D341Med (cell line): ENCODE measurements around the gene CACNA1C.
"Not testable (repeated sequence)": the region's sequence is repeated elsewhere in the genome, so short reads cannot be mapped to it uniquely, and the experiment has no call there.

Source experiments
- DNase-seq: peaks from one replicate; pipeline ENCODE4 v3.0.0; 2012; ENCODE audit warnings: low spot score

Gene CACNA1C

DNA sequence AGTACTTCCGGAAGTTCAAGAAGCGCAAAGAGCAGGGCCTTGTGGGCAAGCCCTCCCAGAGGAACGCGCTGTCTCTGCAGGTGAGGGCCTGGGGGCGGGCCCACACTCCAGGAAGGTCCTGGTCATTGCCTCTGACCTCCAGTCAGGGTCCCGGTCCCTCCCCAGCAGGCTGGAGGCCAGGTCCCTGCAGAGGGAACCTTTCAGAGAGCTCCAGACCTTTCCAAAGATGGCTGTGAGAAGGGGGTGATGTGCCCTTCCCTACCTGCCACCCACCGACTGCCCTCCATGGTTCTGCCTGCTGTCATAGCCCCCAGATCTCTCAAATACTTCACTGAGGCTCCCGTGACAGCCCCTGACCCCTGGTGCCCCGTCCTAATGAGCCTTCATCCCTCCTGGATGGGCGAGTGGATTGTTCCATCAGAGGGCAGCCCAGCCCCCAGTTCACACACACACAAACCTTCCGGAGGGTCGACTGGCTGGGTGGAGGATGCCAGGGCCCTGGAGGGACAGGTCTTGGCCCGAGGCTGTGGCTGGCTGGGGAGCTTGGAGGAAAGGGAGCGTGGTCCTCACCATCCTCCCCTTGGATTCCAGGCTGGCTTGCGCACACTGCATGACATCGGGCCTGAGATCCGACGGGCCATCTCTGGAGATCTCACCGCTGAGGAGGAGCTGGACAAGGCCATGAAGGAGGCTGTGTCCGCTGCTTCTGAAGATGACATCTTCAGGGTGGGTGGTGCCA, 624.5 kb downstream of the CACNA1C start:
- no peak for DNase-seq

DNA sequence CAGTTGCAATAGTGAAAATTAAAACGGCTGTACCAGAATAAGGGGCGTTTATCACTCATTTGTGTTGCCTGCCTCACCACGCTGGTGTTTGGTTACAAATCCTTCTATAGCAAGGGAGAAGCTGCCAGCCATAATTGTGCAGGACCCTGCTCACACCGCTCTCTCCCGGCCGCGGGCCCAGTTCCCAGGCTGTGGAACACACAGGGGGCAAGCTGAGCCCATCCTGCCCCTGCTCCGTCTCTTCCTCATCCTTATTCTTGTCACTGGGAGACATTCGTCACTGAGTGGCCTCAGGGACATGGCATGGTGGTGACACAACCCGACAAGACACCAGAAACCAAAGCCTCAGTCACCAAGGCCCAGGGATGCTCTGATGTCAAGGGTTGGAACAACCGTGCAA, 625.6 kb downstream of the CACNA1C start:
- DNase-seq: no peak

DNA sequence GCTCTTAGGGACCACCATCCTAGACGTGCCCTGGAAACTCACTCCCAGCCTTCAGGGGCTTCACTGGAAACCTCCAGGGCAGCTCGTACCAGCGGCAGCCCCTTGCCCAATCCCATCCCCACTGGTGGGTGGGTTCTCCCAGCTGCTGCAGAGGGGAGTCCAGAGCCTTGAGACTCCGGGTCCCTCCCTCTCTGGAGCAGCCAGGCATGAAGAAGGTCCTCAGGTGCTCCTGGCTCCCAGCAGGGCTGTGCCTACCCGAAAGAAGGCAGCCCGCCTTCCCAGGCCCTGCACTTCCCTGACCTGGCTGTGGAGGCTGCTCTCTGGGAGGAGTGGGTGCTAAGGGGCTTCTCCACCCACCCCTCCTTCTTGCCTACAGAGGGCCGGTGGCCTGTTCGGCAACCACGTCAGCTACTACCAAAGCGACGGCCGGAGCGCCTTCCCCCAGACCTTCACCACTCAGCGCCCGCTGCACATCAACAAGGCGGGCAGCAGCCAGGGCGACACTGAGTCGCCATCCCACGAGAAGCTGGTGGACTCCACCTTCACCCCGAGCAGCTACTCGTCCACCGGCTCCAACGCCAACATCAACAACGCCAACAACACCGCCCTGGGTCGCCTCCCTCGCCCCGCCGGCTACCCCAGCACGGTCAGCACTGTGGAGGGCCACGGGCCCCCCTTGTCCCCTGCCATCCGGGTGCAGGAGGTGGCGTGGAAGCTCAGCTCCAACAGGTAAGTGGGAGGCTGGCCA, 626.5 kb downstream of the CACNA1C start:
- DNase-seq: no peak

DNA sequence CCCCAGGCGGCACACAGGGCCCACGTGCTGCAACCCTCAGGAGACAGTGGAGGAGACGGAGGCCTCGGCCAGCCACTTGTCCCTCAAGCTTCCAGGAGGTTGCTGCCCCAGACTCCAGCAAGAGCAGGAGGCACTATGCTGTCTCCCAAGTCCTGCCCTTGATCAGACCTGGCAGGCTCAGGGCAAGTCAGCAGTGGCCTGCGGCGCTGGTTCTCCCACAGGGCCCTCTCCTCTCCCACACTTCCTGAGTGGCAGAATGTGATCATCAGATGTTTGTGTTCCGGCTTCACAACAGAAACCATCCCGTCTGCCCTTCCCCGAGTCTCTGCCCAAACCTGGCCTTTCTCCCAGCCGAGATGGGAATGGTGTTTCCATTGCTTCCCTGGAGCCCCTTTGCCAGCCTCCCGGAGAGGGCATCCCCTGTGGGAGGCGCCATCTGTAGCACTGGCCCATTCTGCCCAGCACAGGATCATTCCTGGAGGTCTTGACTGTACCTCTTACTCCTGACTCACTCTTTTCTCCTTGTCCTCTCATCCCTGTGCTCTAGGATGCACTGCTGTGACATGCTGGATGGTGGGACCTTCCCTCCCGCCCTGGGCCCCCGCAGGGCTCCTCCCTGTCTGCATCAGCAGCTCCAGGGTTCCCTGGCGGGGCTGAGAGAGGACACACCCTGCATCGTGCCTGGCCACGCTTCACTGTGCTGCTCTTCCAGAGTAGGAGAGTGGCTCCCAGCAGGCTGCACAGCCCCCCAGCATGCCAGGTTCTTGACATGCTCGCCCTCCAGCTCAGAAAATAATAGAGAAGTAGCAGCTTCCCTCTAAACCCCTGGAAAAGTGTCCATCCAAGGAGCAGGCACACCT, 627.3 kb downstream of the CACNA1C start:
- no peak for DNase-seq

DNA sequence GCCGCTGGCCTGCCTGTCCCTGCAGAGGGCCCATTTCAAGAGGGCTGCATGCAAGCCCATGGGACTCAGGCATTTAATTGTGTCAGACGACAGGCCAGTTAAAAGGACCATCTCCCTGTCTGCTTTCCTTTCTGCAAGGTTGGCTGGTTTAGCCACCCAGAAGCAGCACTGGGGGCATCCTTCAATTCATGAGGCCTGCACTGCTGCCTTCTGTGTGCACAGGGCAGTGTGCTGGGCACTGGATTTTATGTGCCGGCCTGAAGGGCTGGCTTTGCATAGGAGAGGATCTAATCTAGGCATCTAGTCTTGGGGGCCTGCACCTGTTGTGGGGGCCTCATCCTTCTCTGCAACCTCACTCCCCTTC, 627.9 kb downstream of the CACNA1C start:
- no peak for DNase-seq

DNA sequence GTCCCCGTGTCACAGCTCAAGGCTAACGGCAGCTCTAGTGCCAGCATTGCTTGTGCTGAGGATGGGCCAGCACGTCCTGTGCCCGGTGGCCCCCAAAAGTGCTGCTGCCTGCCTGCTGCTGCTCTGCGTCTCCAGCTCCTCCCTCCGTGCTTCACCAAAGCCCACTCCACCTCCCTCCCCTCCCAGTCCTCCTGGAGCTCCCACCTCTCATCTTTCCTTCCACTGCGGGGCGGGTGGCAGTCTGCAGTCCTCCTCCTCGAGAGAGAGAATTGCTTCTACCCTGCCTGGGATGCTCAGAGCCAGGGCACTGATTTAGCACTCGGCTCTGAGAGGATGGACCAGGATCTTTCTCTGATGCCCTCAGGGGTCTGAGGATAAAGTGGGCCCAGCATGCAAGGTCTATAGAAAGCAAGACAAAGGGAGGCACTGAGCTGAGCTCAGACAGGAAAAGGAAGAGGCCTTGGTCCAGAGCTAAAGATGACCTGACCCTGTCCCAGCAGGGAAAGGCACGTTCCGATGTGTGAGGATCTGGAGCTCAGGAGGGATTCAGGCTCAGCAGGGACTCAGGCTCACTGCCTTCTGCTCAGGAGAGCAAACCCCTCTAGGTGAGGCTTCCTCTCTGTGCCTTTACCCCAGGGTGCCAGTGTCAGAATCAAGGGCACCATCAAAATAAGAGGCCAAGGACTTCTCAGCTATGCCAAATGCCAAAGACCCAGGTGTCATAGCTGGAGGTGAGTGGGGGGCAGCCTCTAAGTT, 628.8 kb downstream of the CACNA1C start:
- DNase-seq: no peak

DNA sequence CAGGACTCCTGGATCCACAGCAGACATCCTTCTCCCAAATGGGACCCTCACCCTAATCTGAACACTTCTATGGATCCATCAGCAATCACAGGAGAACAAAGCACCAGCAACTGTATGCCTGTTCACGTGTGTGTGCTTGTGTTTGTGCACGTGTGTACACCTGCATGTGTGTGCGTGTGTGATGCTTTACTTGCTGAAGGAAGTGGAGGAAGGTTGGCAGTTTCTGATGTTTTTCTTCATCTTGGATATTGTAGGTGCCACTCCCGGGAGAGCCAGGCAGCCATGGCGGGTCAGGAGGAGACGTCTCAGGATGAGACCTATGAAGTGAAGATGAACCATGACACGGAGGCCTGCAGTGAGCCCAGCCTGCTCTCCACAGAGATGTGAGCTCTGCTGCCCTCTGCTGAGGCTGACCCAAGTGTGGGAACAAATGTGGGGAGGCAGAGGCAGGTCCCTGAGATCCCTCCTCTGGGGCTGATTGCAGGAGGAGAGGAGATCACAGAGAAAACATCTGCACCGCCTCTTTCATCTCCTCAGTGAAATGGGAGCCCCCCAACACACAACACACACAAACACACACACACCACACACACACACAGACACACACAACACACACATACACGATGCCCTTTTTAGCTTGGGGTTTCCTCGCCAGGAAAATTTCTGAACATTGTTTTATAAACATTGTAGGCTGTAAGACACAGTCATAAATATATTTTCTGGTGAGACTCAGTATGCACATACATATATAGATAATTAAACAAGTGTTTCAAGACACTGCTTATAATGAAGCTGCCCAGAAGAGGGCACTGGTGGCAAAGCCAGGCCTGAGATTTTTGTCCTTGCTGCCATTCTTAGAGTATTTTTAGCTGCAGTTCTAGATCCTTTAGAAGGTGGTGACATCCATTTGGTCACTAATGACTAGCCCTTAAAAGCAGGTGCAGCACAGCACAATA, 629.8 kb downstream of the CACNA1C start:
- no peak for DNase-seq

DNA sequence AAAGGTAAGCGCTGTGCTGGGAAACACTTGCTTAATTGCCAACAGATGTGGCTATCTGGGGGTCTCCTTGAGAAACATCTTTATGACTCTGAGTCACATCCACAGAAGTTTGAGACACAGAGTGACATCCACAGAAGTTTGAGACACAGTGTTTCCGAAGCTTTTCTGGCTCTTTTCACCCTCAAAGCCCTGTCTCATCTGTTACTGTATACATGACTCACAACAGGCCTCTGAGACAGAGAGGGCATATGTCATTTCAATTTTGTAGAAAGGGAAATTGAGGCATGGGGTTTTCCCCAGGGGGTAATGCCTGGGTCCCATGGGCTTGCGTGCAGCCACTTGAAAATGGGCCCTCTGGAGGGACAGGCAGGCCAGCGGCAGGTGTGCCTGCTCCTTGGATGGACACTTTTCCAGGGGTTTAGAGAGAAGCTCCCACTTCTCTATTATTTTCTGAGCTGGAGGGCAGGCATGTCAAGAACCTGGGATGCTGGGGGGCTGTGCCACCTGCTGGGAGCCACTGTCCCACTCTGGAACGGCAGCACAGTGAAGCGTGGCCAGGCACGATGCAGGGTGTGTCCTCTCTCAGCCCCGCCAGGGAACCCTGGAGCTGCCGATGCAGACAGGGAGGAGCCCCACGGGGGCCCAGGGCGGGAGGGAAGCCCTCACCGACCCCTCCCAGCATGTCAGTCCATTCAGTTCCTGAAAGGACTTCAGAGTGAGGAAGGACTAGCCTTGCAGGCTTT, 630.7 kb downstream of the CACNA1C start:
- no peak for DNase-seq

DNA sequence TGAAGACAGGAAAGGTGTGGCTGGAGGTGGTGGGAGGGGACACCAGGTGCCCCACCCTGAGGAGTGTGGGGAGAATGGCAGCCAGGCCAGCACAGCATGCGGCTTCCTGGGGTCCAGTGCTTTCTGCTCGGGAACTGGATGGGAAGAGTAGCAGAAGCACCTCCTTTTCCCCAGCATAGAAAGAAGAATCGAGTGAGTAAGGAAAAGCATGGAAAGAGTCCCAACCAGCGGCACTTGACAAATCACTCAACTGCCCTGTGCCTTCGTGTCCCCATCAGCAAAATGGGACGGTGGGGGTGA, 631.2 kb downstream of the CACNA1C start:
- not testable (repeated sequence) for DNase-seq

DNA sequence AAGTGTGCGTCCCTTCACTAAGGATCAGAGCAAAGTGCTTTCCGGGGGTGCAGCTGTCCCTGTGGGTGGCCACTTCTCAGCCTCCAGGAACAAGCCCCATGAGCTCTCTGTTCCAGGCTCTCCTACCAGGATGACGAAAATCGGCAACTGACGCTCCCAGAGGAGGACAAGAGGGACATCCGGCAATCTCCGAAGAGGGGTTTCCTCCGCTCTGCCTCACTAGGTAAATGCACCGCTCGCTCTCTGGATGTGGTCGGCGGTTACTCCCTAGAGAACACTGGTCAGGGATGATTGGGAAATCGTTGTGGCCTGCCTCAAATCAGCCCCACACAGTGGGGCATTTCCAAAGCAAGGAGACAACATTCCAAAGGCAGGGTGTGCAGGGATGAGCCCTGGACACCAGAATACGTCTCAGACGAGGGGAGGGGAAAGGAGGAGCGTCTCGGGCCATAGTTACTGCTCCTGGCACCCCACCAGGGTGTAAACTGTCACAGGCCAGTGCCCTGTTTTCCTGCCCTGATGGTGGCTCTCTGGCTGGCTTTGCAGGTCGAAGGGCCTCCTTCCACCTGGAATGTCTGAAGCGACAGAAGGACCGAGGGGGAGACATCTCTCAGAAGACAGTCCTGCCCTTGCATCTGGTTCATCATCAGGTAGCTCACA, 633.0 kb downstream of the CACNA1C start:
- DNase-seq: not testable (repeated sequence)

DNA sequence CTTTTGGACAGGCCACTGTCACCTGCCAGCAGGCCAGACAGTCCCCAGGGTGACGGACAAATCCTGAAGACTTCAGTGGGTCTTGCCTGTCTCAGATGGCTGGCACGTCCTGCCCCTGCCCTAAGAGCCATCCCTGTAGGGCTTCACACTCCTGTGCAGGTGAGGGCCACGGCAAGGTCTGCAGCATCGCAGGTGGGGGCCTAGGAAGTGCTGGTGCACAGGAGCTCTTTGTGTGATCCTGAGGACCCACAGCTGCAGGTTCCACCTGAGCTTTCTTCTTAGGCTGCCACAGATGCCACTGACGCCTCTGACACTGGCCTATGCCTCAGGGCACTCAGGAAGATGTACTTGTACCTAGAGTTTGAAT, 633.5 kb downstream of the CACNA1C start:
- no peak for DNase-seq

DNA sequence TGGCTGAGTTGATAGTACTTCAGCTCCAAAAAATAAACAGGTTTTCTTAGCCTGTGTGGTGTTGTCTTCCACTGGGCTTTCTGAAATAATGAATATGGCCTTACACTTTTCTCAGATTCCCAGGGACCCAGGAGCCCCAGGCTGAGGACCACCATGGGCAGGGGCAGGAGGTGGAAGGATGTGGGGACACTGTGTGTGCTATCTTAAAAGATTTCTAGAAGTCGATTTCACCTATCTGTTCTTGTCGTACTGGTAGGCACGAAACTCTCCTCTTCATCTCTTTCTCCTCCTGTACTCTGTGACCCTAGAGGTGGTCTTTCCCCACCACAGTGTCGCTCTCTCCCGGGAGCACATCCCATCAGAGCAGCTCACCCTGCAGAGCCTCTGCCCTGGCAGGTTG, 634.3 kb downstream of the CACNA1C start:
- DNase-seq: no peak

DNA sequence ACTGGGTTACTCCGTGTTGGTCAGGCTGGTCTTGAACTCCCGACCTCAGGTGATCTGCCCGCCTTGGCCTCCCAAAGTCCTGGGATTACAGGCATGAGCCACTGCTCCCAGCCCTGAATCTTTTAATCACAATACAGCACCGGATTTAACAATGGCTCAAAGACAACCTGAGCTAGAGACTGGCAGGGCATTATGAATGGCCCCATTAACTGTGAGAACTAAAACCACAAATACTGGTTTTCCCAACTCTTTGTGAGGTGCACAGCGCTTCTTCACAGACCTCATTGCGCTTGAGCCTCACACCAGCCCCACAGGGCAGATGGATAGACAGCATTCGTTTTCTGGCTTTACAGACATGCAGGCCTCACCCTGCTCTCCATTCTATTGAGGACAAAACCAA, 634.9 kb downstream of the CACNA1C start:
- no peak for DNase-seq

DNA sequence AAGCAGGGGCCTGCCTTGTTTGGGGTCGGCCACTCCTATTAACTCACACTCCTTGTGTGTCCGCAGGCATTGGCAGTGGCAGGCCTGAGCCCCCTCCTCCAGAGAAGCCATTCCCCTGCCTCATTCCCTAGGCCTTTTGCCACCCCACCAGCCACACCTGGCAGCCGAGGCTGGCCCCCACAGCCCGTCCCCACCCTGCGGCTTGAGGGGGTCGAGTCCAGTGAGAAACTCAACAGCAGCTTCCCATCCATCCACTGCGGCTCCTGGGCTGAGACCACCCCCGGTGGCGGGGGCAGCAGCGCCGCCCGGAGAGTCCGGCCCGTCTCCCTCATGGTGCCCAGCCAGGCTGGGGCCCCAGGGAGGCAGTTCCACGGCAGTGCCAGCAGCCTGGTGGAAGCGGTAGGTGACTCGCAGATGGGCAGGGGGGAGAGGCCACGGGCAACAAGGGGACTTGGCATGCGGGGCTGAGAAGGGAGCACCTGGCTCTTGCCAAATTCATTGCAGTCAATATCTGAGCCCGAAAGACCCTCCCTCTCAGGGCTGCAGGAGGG, 635.7 kb downstream of the CACNA1C start:
- DNase-seq: no peak

DNA sequence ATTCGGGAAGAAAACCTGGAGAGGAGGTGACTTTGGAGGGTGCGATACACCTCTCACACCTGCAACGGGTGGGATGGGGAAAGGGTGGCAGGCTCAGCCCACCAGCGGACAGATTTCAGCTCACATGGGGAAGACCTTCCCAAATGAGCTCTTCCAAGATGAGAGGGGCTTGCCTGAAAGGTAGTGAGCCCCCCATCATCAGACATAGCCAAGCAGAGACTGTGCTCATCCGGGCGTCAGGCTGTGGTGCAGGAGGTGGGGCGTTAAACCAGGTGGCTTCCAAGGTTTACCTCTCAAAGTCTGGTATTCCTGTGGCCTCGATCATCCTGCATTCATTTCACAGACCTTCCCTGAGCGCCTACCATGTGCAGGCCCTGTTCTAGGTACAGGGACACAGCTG, 636.6 kb downstream of the CACNA1C start:
- DNase-seq: no peak

DNA sequence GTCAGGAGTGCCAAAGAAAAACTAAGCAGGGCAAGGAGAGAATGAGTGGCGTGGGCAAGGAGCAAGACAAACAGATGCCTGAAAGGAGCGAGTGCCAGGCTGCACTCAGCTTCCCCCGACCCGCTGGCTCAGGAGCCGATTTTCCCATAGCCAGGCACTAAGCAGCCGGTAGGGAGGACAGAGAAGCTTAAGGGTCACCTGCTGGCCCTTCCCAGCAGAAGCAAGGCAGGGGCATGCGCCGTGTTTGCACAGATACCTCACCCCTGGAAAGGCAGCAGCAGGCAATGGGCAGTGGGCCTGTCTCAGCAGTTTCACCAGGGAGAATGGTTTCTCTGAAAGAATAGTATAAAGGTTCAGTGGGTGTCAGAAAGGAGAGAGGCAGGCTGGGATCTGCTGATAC, 637.1 kb downstream of the CACNA1C start:
- no peak for DNase-seq

DNA sequence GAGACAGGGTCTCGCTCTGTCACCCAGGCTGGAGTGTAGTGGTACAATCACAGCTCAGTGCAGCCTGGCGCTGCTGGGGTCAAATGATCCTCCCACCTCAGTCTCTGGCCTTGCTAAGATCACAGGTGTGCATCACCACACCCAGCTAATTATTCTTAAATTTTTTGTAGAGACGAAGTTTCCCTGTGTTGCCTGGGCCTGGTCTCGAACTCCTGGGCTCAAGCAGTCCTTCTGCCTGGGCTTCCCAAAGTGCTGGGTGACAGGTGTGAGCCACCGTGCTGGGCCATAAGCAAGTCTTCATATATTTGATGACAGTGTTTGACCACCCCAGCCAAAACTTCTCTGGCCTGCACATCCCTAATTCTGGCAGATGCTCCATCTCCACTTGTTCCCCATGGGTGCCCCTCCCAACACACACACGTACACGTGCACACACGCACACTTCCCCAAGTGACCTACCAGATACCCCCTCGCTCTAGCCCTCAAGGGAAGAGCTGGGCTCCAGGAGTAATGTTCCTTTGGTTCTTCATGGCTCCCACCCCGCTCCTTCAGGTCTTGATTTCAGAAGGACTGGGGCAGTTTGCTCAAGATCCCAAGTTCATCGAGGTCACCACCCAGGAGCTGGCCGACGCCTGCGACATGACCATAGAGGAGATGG, 637.7 kb downstream of the CACNA1C start:
- no peak for DNase-seq

DNA sequence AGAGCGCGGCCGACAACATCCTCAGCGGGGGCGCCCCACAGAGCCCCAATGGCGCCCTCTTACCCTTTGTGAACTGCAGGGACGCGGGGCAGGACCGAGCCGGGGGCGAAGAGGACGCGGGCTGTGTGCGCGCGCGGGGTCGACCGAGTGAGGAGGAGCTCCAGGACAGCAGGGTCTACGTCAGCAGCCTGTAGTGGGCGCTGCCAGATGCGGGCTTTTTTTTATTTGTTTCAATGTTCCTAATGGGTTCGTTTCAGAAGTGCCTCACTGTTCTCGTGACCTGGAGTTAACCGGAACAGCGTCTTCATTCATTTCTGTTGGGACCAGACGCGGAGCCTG, 638.2 kb downstream of the CACNA1C start:
- no peak for DNase-seq

DNA sequence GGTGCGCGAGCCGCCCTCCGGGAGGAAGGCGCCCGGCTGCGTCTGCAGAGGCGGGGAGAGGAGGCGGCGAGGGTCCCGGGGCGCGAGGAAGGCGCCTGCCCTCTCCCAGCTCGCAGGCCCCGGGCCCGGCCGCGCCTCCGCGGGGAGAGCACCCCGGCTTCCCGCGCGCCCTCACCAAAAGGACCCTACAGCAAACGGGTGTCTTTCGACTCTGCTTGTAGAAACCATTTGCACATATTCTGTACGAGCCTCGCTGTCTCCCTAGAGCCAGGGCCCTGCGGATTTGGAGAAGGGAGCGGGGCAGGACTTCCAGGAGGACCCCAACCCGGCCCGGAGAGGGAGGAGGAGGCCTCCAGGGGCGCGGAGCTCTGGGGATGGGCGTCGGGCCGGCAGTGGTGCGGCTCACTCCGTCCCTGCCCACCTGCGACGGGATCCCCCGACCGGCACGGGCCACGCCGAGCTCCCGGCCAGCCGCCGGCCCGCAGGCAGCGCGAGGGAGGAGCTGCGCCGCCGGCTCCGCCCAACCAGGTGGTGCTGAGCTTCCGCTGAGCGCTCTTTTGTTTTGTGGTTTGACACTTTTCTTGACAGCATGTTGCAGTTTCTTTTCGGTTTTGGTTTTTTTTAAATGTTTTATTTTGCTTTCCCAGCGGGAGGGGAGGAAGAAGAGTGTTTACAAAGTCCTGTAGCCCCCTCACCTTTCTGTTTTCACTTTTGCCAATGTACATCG, 638.7 kb downstream of the CACNA1C start:
- DNase-seq: no peak
